Loucy (cell line): Measurements from ENCODE around the gene TTLL5.

ENCODE experiments used
- EZH2phosphoT487 ChIP-seq: fragments of 200-600 bp; IDR thresholded peaks from 2 replicates; pipeline ENCODE4 v1.6.1; 2018; ENCODE audit warnings: antibody characterized with exemption, mild to moderate bottlenecking, moderate library complexity, borderline replicate concordance
- TF ChIP-seq, protein P1 (sequence below): fragments of 200-600 bp; sonication (generic); conservative IDR thresholded peaks from 2 replicates; pipeline ENCODE4 v1.5.1; 2014; ENCODE audit warnings: mild to moderate bottlenecking, antibody characterized with exemption, low read length

DNA sequence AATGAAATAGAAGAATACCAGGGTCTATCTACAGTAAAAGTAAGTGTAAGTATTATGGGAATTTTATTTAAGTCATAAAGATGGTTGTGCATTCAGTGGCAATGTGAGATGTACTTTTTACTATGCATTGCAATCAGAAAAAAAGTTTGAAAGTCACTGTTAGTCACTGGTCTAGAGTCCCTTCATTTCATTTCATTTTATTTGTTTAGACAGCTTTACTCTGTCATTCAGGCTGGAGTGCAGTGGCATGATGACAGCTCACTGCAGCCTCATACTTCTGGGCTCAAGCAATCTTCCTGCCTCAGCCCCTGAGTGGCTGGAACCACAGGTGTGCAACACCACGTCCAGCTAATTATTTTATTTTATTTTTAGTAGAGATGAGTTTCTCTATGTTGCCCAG is 278.2 kb downstream of the TTLL5 start:
- TF ChIP-seq, protein P1, sequence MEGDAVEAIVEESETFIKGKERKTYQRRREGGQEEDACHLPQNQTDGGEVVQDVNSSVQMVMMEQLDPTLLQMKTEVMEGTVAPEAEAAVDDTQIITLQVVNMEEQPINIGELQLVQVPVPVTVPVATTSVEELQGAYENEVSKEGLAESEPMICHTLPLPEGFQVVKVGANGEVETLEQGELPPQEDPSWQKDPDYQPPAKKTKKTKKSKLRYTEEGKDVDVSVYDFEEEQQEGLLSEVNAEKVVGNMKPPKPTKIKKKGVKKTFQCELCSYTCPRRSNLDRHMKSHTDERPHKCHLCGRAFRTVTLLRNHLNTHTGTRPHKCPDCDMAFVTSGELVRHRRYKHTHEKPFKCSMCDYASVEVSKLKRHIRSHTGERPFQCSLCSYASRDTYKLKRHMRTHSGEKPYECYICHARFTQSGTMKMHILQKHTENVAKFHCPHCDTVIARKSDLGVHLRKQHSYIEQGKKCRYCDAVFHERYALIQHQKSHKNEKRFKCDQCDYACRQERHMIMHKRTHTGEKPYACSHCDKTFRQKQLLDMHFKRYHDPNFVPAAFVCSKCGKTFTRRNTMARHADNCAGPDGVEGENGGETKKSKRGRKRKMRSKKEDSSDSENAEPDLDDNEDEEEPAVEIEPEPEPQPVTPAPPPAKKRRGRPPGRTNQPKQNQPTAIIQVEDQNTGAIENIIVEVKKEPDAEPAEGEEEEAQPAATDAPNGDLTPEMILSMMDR: no peak
- TF ChIP-seq EZH2phosphoT487: no peak
